K562 (cell line): ENCODE results near the gene SHISA5. TPM values are rescaled to one million over a fixed set of nuclear protein-coding genes. Genes with fewer than 3 reads are reported as not detected.

Source experiments
- BACH1 ChIP-seq: fragments of 200-800 bp; sonication (Bioruptor generic); IDR thresholded peaks from 2 replicates; pipeline ENCODE4 v1.6.1; 2016; ENCODE audit warnings: missing genetic modification characterization, missing compliant biosample characterization
- CREM ChIP-seq: IDR thresholded peaks from 2 replicates; pipeline ENCODE4 v1.6.1; 2014; ENCODE audit warnings: antibody characterized with exemption, low read depth
- FOXK1 ChIP-seq: sonication (generic); formaldehyde crosslinking; IDR thresholded peaks from 2 replicates; pipeline ENCODE4 v1.8.0; 2022; ENCODE audit warnings: missing genetic modification reagents, mild to moderate bottlenecking, borderline replicate concordance
- KLF6 ChIP-seq: fragments of 250-450 bp; sonication (Bioruptor Pico); IDR thresholded peaks from 2 replicates; pipeline ENCODE4 v1.4.0; 2020; ENCODE audit warnings: mild to moderate bottlenecking, moderate library complexity, borderline replicate concordance
- MXD1 ChIP-seq: fragments of 250-450 bp; sonication (Bioruptor Pico); IDR thresholded peaks from 2 replicates; pipeline ENCODE4 v1.8.0; 2021; ENCODE audit warnings: borderline replicate concordance, mild to moderate bottlenecking, moderate library complexity; ENCODE audit not compliant: poor library complexity, severe bottlenecking
- ZNF407 ChIP-seq: fragments of 450-650 bp; IDR thresholded peaks from 2 replicates; pipeline ENCODE4 v1.6.1; 2016; ENCODE audit warnings: low read depth
- ZNF518B ChIP-seq: fragments of 250-450 bp; sonication (Bioruptor Pico); IDR thresholded peaks from 2 replicates; pipeline ENCODE4 v1.5.0; 2021; ENCODE audit warnings: mild to moderate bottlenecking, moderate library complexity
- ZNF699 ChIP-seq: fragments of 250-450 bp; sonication (Bioruptor Pico); IDR thresholded peaks from 2 replicates; pipeline ENCODE4 v1.8.0; 2021; ENCODE audit warnings: mild to moderate bottlenecking, moderate library complexity; ENCODE audit not compliant: insufficient replicate concordance
- polyA plus RNA-seq, 8 experiments: library from polyadenylated mRNA; depleted of rRNA in 4 of 8; stranded (reverse) in 5 of 8; unstranded in 3 of 8; fragments of >200 nt; fragmentation: Nextera tagmentation in 2 of 8; fragmentation: Illumina TruSeq in 1 of 8; extraction: Ambion mirVana in 2 of 8; extraction: Trizol in 1 of 8; gene quantifications; 2 replicates each; pipeline versions ENCODE4 v1.2.1 to v1.2.3, GENCODE V29; 2011 to 2014; ENCODE audit warnings: inconsistent platforms in 1 of 8, missing spikeins in 1 of 8
- total RNA-seq, 7 experiments: library from RNA; depleted of rRNA in 6 of 7; stranded (reverse); fragments of >200 nt in 6 of 7; fragmentation: Illumina TruSeq in 2 of 7; extraction: Trizol in 2 of 7; gene quantifications; 2 replicates each; pipeline versions ENCODE4 v1.2.1 to v1.2.3, GENCODE V29; 2011 to 2021; ENCODE audit warnings: low replicate concordance in 1 of 7
- TF ChIP-seq, protein P1 (sequence below), 2 experiments: fragments of 450-650 bp; conservative IDR thresholded peaks; 2 replicates each; pipeline ENCODE4 v1.6.1; 2017; ENCODE audit warnings: mild to moderate bottlenecking in 2 of 2, moderate library complexity in 2 of 2

Gene SHISA5
- total and polyA plus RNA-seq, 9 of the 15 experiments (the other 6 are each of a cell fraction or from before 2014, with no cell fraction given): 8.4 to 85.8 (median 56.1) TPM

DNA sequence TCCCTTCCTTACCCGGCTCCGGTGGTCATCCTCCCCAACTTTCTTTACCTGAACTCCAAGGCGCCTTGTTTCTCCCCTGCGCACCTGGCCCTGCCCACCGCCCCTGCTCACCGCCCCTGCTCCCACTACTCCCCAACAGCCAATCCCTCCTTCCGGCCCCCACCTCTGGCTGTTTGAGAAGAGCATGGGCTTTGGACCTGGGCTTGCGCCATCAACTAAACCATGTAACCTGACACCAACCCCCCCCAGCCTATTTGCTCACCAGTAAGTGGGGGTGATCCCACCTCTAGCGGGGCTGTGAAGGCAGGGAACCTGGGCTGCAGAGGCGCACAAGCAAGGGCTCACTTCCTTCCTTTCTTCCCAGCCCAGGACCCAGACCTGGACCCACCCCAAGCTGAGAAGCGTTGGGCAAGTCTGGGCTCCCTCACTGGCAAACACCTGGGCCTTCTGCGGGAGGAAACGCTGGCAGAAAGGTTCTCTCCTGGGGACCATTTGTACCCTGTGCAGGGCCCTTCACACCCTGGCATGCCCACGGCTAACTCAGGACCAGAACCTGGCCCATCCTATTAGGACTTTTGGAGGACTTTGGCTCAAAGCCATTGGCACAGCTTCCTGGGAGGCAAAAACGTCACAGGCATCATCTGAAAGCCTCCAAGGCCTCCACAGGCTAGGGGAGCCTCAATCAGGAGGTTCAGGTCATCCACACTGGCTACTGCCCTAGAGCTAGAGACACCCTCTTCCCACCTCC lies 73.8 kb downstream of the SHISA5 start, which contains the start of gene PLXNB1 (continued):
- TF ChIP-seq ZNF407 (no peak), CREM (peak; percentile 44; the same call in 1 of the 2 replicates), ZNF518B (CRISPR knock-in tag) (no peak), MXD1 (CRISPR knock-in tag) (no peak), BACH1 (no peak), ZNF699 (CRISPR knock-in tag) (no peak), KLF6 (CRISPR knock-in tag) (no peak), FOXK1 (CRISPR knock-in tag) (no peak)
- TF ChIP-seq, protein P1, sequence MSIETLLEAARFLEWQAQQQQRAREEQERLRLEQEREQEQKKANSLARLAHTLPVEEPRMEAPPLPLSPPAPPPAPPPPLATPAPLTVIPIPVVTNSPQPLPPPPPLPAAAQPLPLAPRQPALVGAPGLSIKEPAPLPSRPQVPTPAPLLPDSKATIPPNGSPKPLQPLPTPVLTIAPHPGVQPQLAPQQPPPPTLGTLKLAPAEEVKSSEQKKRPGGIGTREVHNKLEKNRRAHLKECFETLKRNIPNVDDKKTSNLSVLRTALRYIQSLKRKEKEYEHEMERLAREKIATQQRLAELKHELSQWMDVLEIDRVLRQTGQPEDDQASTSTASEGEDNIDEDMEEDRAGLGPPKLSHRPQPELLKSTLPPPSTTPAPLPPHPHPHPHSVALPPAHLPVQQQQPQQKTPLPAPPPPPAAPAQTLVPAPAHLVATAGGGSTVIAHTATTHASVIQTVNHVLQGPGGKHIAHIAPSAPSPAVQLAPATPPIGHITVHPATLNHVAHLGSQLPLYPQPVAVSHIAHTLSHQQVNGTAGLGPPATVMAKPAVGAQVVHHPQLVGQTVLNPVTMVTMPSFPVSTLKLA (conservative IDR thresholded peaks at IDR 0.05): peak in 1 of 2 experiments; percentile 64; a peak in 2 of 4 replicates
